Midbrain (tissue), 1 donor: ENCODE data around the gene SLX4IP.
A peak's percentile ranks its signal among the peaks of the same experiment; 100 is the strongest.

Experiments used
- DNase-seq: peaks from one replicate; lab custom pipeline; 2025; lab: John Stamatoyannopoulos, UW

SLX4IP gene

GRCh38 chr20:10429443-10429981 lies 5.6 kb upstream of the SLX4IP start:
- DNase-seq = no peak

- DNase-seq = no peak
These were observed 5.1 kb upstream of the SLX4IP start for GRCh38 chr20:10430000-10430466.

GRCh38 chr20:10430704-10431103 lies 4.4 kb upstream of the SLX4IP start:
- DNase-seq = no peak

- no peak for DNase-seq
These were observed 3.0 kb upstream of the SLX4IP start for GRCh38 chr20:10432079-10432478.

GRCh38 chr20:10433014-10433622 lies 2.0 kb upstream of the SLX4IP start:
- DNase-seq = no peak

- peak; percentile 93 for DNase-seq
These were observed 1.3 kb upstream of the SLX4IP start, which contains the start of gene MKKS for GRCh38 chr20:10433623-10434466. MKKS (minus strand) TSS chr20:10434222; CDS start chr20:10413514, 20,708 bp downstream.

- peak; percentile 99 for DNase-seq
These were observed 656 bp upstream of the SLX4IP start for GRCh38 chr20:10434467-10434831.

GRCh38 chr20:10436053-10436699 lies 1.1 kb downstream of the SLX4IP start:
- no peak for DNase-seq

- DNase-seq = no peak
These were observed 3.1 kb downstream of the SLX4IP start for GRCh38 chr20:10438217-10438616.

GRCh38 chr20:10443936-10444335 lies 8.8 kb downstream of the SLX4IP start:
- no peak for DNase-seq

- no peak for DNase-seq
These were observed 10.7 kb downstream of the SLX4IP start for GRCh38 chr20:10445758-10446157.

GRCh38 chr20:10447028-10447427 lies 11.9 kb downstream of the SLX4IP start:
- DNase-seq = no peak

GRCh38 chr20:10448270-10449156 lies 13.4 kb downstream of the SLX4IP start:
- no peak for DNase-seq

GRCh38 chr20:10449270-10449669 lies 14.2 kb downstream of the SLX4IP start:
- no peak for DNase-seq

GRCh38 chr20:10453241-10453640 lies 18.1 kb downstream of the SLX4IP start:
- DNase-seq = no peak

- DNase-seq = no peak
These were observed 19.1 kb downstream of the SLX4IP start for GRCh38 chr20:10454151-10454750.

- DNase-seq = no peak
These were observed 26.4 kb downstream of the SLX4IP start for GRCh38 chr20:10461495-10461894.

GRCh38 chr20:10462516-10462915 lies 27.4 kb downstream of the SLX4IP start:
- DNase-seq = no peak

GRCh38 chr20:10463622-10464021 lies 28.5 kb downstream of the SLX4IP start:
- no peak for DNase-seq

GRCh38 chr20:10465135-10465534 lies 30.0 kb downstream of the SLX4IP start:
- DNase-seq = no peak

- DNase-seq = no peak
These were observed 31.2 kb downstream of the SLX4IP start for GRCh38 chr20:10466325-10466724.
